GM12891 (cell line): ENCODE results near the gene MKX.

Source experiments
- POLR2A ChIP-seq: IDR thresholded peaks from 2 replicates; pipeline ENCODE4 v1.6.1; 2011; ENCODE audit warnings: low read depth, low read length, control low read depth
- POLR2AphosphoS5 ChIP-seq: IDR thresholded peaks from 2 replicates; pipeline ENCODE4 v1.6.1; 2011; ENCODE audit warnings: low read depth, low read length, control low read depth
- POU2F2 ChIP-seq: IDR thresholded peaks from 2 replicates; pipeline ENCODE4 v1.6.1; 2011; ENCODE audit warnings: low read depth, mild to moderate bottlenecking, control low read depth, low read length, moderate library complexity
- SPI1 ChIP-seq: IDR thresholded peaks from 2 replicates; pipeline ENCODE4 v1.6.1; 2011; ENCODE audit warnings: low read depth, low read length, control low read depth
- TAF1 ChIP-seq: IDR thresholded peaks from 2 replicates; pipeline ENCODE4 v1.6.1; 2011; ENCODE audit warnings: low read depth, low read length, control low read depth

- no peak for TF ChIP-seq TAF1
- no peak for TF ChIP-seq POLR2AphosphoS5
- TF ChIP-seq POLR2A, result no peak
- no peak for TF ChIP-seq POU2F2
- TF ChIP-seq SPI1, result no peak
These were observed 28.4 kb downstream of the MKX start for GRCh38 chr10:27717224-27717623.
